HG03442 (cell line): ENCODE data around the gene UPF1.
"Not testable (repeated sequence)": the region's sequence is repeated elsewhere in the genome, so short reads cannot be mapped to it uniquely, and the experiment has no call there.

Experiments
- ATAC-seq: cut with Tn5 transposase; IDR thresholded peaks from one replicate; pipeline ENCODE4 v1.9.1; 2021; ENCODE audit warnings: mild to moderate bottlenecking, moderate library complexity; ENCODE audit not compliant: unreplicated experiment

The UPF1 gene

GRCh38 chr19:18895824-18896341 lies 64.1 kb downstream of the UPF1 start, which contains the start of gene CERS1:
TSS of gene CERS1 (minus strand) at chr19:18896158. CDS start at chr19:18896072, 86 bp downstream.
- ATAC-seq: no peak

- no peak for ATAC-seq
These were observed 64.7 kb downstream of the UPF1 start for GRCh38 chr19:18896421-18896841.

DNA sequence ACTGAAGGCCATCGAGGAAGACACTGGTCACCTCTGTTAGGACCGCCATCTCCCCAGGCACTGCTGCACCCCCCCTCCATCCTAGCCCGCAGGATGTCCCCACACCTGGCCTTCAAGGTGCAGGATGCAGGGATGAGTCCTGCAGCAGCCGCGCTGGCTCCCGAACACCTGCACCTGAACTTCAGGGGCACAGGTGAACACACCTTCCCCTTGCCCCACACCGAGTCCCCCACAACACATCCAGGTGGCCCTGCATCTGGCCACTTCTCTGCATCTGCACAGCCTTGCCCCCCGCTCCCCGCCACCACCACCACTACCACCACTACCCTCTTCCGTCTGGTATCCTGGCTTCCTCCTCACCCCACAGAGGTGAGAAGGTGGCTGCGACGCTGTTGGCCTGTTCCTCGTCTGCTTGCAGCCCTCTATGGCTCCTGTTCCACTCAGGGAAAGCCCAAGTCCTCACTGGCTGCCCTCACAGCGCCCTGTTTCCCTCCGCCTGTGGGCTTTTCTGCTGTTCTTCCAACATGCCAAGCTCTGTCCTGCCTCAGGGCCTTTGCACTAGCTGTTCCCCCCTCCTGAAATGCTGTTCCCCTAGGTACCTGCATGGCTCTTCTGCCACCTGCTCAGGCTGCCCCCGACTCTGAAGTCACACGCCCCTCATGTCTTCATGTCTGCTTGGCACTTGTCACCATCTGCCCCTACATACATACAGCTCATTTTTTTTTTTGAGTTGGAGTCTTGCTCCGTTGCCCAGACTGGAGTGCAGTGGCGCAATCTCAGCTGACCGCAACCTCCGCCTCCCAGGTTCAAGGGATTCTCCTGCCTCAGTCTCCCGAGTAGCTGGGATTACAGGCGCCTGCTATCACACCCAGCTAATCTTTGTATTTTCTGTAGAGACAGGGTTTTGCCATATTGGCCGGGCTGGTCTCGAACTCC lies 65.6 kb downstream of the UPF1 start:
- no peak for ATAC-seq

DNA sequence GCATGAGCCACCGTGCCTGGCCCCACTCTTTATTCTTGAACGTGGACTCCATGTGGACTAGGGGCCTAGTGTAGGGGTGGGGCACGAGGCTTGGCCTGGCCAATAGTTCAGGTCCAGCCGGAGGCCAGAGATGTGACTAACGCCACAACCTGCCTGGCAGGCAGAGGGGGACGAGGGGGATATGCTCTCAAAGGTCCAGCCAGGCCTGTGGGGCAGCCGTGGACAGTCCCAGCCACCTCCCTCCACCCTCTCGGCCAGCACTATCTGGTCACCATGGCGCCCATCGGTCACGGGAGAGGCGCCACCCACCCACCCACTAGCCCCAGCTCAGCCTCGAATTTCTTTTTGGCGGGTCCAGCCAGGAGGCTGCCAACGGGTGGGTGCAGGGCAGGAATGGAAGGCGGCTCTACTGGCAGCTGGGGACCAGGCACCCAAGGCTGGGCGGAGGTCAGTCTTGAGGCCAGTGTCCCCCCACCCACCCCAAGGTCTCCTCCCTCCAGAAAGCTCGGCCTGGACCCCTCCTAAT lies 66.4 kb downstream of the UPF1 start:
- no peak for ATAC-seq

GRCh38 chr19:18898607-18899408 lies 67.0 kb downstream of the UPF1 start:
- ATAC-seq: no peak

DNA sequence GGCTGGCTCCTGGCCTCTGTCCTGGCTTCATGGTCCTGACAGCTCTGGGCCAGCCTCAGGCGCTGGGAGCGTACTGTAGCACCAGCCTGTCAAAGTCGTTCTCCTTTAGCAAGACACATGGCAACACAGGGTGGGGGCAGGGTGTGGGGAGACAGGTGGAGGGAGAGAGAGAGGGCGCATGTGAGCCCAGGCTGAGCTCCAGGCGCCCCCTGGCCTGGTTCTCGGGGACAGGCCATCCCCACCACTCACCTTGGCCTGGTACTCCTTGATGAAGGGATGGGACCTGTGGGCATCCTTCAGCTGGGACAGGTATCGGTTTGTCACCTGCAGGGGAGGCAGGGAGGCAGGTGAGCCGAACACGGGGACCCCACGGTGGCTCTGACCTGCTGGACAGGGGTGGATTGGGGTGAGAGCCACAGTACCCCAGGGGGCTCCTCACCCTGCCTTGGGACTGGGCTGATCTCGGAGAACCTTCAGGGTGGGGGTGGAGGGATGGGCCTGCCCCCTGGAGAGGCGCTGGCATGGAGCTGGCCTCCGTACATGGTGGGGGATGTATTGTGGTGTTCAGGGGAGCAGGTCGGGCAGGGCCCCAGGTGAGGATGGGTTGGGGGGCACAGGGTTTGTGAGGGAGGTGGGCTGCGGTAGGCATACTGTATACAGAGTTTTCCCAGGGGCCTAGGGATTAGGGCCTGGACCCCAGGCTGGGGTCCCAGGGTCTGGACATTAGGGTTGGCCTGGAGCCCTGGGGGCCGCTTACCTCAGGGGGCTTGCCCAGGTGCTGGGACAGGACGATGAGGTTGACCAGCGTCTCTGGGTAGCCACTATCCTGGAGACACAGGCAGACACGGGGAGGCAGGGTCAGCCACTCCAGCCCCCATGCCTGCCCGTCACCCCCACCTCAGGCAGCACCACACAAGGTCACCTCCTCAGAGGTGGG lies 68.1 kb downstream of the UPF1 start:
- ATAC-seq: no peak

DNA sequence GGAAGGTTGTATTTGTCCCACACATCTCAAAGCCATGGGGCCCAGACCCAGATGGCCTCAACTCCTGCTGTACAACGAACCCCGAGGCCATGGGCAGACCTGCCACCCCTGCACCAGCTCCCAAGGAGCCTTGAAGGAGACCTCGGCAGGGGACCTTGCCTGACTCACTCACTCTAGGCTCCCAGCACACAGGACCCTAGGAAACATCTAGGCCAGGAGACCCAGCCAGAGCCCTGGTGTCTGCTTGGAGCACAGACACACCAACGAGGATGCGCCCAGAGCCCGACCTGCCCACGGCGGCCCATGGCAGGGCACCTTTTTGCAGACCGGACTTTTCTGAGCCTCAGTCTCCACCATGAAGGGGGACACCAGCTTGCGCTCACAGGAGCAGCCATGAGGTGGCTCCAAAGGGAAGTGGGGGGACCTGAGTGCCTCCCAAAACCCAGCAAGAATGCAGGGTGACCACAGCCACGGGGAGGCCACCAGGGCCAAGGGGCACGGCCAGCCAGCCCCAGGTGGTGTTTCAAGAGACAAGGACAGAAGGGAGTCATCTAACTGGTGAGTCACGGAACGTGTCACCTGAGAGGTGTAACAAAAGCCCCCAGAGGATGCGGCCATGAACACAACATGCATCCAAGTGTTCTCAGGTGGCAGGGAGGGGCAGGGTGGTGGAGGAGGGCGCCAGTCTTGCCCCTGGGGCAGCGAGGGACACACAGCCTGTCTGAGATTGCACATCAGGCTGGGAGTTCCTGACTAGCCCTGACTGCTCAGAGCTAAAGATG lies 69.1 kb downstream of the UPF1 start:
- ATAC-seq: no peak

GRCh38 chr19:18901491-18901890 lies 69.7 kb downstream of the UPF1 start:
- ATAC-seq: no peak

GRCh38 chr19:18902519-18902918 lies 70.8 kb downstream of the UPF1 start:
- ATAC-seq: not testable (repeated sequence)

- no peak for ATAC-seq
These were observed 71.6 kb downstream of the UPF1 start for GRCh38 chr19:18903156-18904037.

GRCh38 chr19:18904334-18905057 lies 72.7 kb downstream of the UPF1 start:
- ATAC-seq: no peak

- ATAC-seq: no peak
These were observed 73.3 kb downstream of the UPF1 start for GRCh38 chr19:18905058-18905456.

GRCh38 chr19:18905513-18906236 lies 73.9 kb downstream of the UPF1 start:
- ATAC-seq: no peak

DNA sequence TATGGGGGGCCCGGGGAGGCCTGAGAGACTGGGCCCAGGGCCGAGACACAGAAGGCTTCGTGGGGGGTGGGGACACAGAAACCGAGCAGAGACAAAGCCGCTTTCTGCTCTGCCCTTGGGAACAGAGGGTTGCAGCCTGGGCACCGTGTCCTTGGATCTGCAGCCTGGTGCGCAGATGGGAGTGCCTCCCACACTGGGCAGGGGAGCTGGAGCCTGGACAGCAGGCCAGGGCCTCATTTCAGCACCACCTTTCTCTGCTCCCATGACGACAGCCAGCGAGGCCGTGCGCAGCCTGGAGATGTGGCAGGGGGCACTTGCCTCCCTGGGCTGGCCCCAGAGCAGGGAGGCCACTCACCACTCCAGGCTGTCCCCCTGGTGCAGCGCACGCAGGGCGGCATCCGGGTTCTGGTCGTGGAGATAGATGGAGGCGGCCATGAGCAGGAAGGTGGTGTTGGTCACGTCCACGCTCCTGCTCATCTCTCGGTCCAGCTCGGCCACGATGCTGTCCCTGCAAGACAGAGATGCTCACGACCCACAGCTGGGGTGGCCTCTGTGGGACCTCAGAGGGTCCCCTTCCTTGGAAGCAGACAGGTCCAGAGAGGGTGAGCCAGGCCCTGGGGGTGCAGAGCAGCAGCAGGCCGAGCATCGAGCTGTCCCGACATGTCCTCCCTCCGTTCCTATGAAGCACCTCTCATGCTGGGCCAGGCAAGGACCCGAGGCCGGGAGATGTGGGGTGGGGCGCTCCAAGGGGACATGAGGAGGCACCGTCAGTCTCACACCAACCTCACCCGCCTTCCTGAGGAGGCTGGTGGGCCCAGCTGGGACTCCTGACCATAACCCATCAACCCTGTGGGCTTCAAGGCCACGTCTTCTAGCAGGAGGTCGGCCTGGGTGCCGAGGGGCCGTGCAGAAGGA lies 75.1 kb downstream of the UPF1 start:
- ATAC-seq: no peak

- no peak for ATAC-seq
These were observed 77.3 kb downstream of the UPF1 start for GRCh38 chr19:18908917-18909619.
